ENCODE measurements around the gene SSBP2. TPM values are rescaled to one million over a fixed set of nuclear protein-coding genes. Genes with fewer than 3 reads are reported as not detected.

SSBP2 gene
- total and polyA plus RNA-seq, 5 donors from 2014 or later, result 17.6 to 43.0 (median 37.4) TPM

GRCh38 chr5:81428861-81429260 is 322.0 kb downstream of the SSBP2 start:
- no peaks in the 10 kb centered on the region for H3K27me3 ChIP-seq (ENCODE audit: control insufficient read depth, insufficient read depth, low read length)
- DNase-seq (no peak), ATAC-seq (ENCODE audit: low read depth in 2 of 2) (no peak)
- H3K27ac Mint-ChIP-seq, result peak overlapping the region in 1 of 3 donors; percentile 6
- H3K27me3 Mint-ChIP-seq, result no peaks in the 10 kb centered on the region
- no peak overlapping the region for H3K4me3 ChIP-seq (ENCODE audit: low read depth, low read length)
- H3K4me1 Mint-ChIP-seq, result peaks cover 5 to 9% (median 7%) of the 10 kb centered on the region in 4 donors
- H3K27ac ChIP-seq (ENCODE audit: insufficient read depth, low read length, poor library complexity, severe bottlenecking), result no peak overlapping the region
- no peaks in the 10 kb centered on the region for H3K36me3 ChIP-seq (ENCODE audit: control insufficient read depth, insufficient read depth, low read length)
- no peak overlapping the region for H3K4me3 Mint-ChIP-seq
- no peaks in the 10 kb centered on the region for H3K36me3 Mint-ChIP-seq
- H3K9me3 Mint-ChIP-seq, result no peaks in the 10 kb centered on the region
- H3K9me3 ChIP-seq (ENCODE audit: control insufficient read depth in 2 of 2, low read length in 2 of 2), result no peaks in the 10 kb centered on the region
- no peaks in the 10 kb centered on the region for H3K4me1 ChIP-seq (ENCODE audit: control insufficient read depth, insufficient read depth, low read length, poor library complexity, severe bottlenecking)

GRCh38 chr5:81428446-81428845 is 322.5 kb downstream of the SSBP2 start:
- Histone ChIP-seq H3K36me3 (ENCODE audit: control insufficient read depth, insufficient read depth, low read length) (no peaks in the 10 kb centered on the region), H3K27me3 (ENCODE audit: control insufficient read depth, insufficient read depth, low read length) (no peaks in the 10 kb centered on the region), H3K4me1 (ENCODE audit: control insufficient read depth, insufficient read depth, low read length, poor library complexity, severe bottlenecking) (no peaks in the 10 kb centered on the region), H3K4me3 (ENCODE audit: low read depth, low read length) (no peak overlapping the region), H3K27ac (ENCODE audit: insufficient read depth, low read length, poor library complexity, severe bottlenecking) (no peak overlapping the region), H3K9me3 (ENCODE audit: control insufficient read depth in 2 of 2, low read length in 2 of 2) (no peaks in the 10 kb centered on the region)
- Mint-ChIP-seq H3K36me3 (no peaks in the 10 kb centered on the region), H3K27me3 (no peaks in the 10 kb centered on the region), H3K4me1 (peaks cover 5 to 9% (median 7%) of the 10 kb centered on the region in 4 donors), H3K4me3 (no peak overlapping the region), H3K9me3 (no peaks in the 10 kb centered on the region), H3K27ac (peak overlapping the region in 1 of 3 donors; percentile 6)
- ATAC-seq (ENCODE audit: low read depth in 2 of 2), result no peak
- DNase-seq, result no peak

DNA sequence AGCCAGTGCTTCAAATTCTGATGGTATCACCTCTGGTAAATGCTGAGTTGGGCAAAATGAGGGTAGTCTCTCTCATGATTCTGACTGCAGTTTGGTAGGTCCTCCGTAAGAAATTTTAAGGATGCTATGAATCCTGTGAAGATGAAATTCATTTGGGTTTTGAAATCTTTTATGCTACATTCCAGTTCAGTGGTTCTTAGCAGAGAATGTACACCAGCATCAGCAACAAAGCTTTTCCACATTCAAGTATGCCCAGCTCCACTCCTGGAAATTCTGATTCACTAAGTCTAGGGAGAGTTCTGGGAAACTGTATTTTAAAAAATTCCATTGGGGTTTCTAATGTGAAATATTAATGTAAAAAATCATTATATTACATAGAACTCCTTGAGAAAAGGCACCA is 323.3 kb downstream of the SSBP2 start:
- no peak for DNase-seq
- peak overlapping the region in 2 of 3 donors; percentile 6 to 42 for H3K27ac Mint-ChIP-seq
- no peaks in the 10 kb centered on the region for H3K27me3 Mint-ChIP-seq
- Histone ChIP-seq H3K27ac (ENCODE audit: insufficient read depth, low read length, poor library complexity, severe bottlenecking) (no peak overlapping the region), H3K4me3 (ENCODE audit: low read depth, low read length) (no peak overlapping the region), H3K27me3 (ENCODE audit: control insufficient read depth, insufficient read depth, low read length) (no peaks in the 10 kb centered on the region), H3K36me3 (ENCODE audit: control insufficient read depth, insufficient read depth, low read length) (no peaks in the 10 kb centered on the region), H3K9me3 (ENCODE audit: control insufficient read depth in 2 of 2, low read length in 2 of 2) (no peaks in the 10 kb centered on the region), H3K4me1 (ENCODE audit: control insufficient read depth, insufficient read depth, low read length, poor library complexity, severe bottlenecking) (no peaks in the 10 kb centered on the region)
- peaks cover 2% of the 10 kb centered on the region for H3K36me3 Mint-ChIP-seq
- H3K4me3 Mint-ChIP-seq, result no peak overlapping the region
- no peaks in the 10 kb centered on the region for H3K9me3 Mint-ChIP-seq
- H3K4me1 Mint-ChIP-seq, result peaks cover 5 to 9% (median 7%) of the 10 kb centered on the region in 4 donors
- ATAC-seq (ENCODE audit: low read depth in 2 of 2), result no peak

DNA sequence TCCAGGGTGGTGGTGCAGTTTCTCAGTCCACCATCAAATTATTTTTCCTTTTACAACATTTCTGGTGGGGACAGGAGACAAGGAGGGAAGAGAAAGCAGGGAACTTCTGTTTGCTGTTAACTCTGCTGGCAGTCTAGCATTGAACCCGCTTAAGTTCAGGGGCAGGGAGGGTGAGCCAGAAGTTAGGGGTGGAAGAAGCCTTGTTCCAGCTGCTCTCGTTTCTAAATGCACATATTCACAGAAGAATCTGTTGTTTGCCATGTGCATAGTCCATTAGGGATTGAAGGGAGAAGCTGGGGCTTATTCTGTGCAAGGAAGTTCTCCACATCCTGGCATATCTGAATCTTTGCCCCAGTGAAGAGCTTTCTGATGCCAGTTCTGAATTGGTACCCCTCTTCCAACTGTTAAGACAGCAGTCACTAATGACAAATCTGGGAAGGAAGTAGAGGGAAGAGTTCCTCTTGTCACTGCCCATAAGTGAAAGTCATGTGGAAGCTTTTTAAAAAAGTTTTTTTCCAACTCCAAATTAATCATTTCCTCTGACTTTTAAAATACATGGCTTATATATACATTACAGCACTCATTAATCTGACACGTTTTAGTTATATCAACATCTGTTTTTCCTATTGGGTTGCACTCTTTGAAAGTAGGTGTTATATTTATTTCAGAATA is 324.4 kb downstream of the SSBP2 start:
- peaks cover 0 to 1% (median 0%) of the 10 kb centered on the region in 7 donors for H3K9me3 Mint-ChIP-seq
- ATAC-seq (ENCODE audit: low read depth in 2 of 2) (no peak), DNase-seq (no peak)
- no peak overlapping the region for H3K27ac ChIP-seq (ENCODE audit: insufficient read depth, low read length, poor library complexity, severe bottlenecking)
- no peaks in the 10 kb centered on the region for H3K27me3 ChIP-seq (ENCODE audit: control insufficient read depth, insufficient read depth, low read length)
- peaks cover 5 to 9% (median 7%) of the 10 kb centered on the region in 4 donors for H3K4me1 Mint-ChIP-seq
- H3K27ac Mint-ChIP-seq, result peak overlapping the region in 1 of 3 donors; percentile 68
- H3K4me3 Mint-ChIP-seq, result no peak overlapping the region
- no peaks in the 10 kb centered on the region for H3K4me1 ChIP-seq (ENCODE audit: control insufficient read depth, insufficient read depth, low read length, poor library complexity, severe bottlenecking)
- no peaks in the 10 kb centered on the region for H3K27me3 Mint-ChIP-seq
- H3K36me3 Mint-ChIP-seq, result peaks cover 10% of the 10 kb centered on the region
- H3K4me3 ChIP-seq (ENCODE audit: low read depth, low read length), result no peak overlapping the region
- no peaks in the 10 kb centered on the region for H3K36me3 ChIP-seq (ENCODE audit: control insufficient read depth, insufficient read depth, low read length)
- no peaks in the 10 kb centered on the region for H3K9me3 ChIP-seq (ENCODE audit: control insufficient read depth in 2 of 2, low read length in 2 of 2)

DNA sequence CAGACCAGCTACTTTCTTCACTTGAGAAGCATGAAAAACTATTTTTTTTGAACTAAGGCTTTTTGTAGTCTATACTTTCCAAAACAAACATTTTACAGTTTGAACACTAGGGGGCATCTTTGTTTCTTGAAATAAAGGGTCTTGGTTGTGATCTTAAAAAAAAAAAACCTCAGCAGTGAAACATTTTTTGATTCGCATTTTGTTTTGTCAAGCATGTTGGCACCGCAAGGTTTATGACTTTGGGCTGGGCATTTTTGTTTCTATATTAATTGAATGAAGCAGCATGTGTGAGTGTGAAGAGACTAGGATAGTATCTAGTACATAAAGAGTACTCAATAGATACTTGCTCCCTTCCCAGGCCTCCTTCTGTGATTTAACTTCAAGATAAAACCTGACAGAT is 325.3 kb downstream of the SSBP2 start:
- no peak overlapping the region for H3K4me3 ChIP-seq (ENCODE audit: low read depth, low read length)
- ATAC-seq (ENCODE audit: low read depth in 2 of 2) (peak; percentile 52 to 58), DNase-seq (peak in 2 of 3 donors; percentile 49 to 63)
- Mint-ChIP-seq H3K4me3 (no peak overlapping the region), H3K4me1 (peaks cover 5 to 9% (median 7%) of the 10 kb centered on the region in 4 donors), H3K27me3 (no peaks in the 10 kb centered on the region), H3K27ac (peak overlapping the region; percentile 9 to 68 (median 45)), H3K9me3 (peaks cover 0 to 1% (median 0%) of the 10 kb centered on the region in 7 donors), H3K36me3 (peaks cover 16% of the 10 kb centered on the region)
- H3K4me1 ChIP-seq (ENCODE audit: control insufficient read depth, insufficient read depth, low read length, poor library complexity, severe bottlenecking), result no peaks in the 10 kb centered on the region
- H3K27me3 ChIP-seq (ENCODE audit: control insufficient read depth, insufficient read depth, low read length), result no peaks in the 10 kb centered on the region
- H3K27ac ChIP-seq (ENCODE audit: insufficient read depth, low read length, poor library complexity, severe bottlenecking), result no peak overlapping the region
- no peaks in the 10 kb centered on the region for H3K9me3 ChIP-seq (ENCODE audit: control insufficient read depth in 2 of 2, low read length in 2 of 2)
- H3K36me3 ChIP-seq (ENCODE audit: control insufficient read depth, insufficient read depth, low read length), result no peaks in the 10 kb centered on the region

DNA sequence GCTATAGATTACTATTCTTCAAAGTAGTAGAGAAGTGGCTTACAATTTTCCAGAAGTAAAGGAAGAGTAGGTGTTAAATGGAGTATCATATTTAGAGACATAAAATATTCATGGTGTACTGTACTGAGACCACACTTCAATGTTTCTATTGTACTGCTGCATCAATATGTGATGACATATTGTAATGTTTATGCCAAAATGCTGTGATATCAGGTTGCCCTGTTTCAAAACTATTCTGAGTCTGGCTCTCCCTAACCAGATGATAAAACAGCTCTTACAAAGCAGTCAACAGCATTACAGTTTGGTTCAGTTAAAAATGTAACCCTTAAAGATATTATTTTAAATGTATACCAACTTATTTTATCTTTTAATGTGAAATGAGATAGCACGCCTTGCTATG is 326.2 kb downstream of the SSBP2 start:
- Histone ChIP-seq H3K4me1 (ENCODE audit: control insufficient read depth, insufficient read depth, low read length, poor library complexity, severe bottlenecking) (no peaks in the 10 kb centered on the region), H3K36me3 (ENCODE audit: control insufficient read depth, insufficient read depth, low read length) (no peaks in the 10 kb centered on the region), H3K4me3 (ENCODE audit: low read depth, low read length) (no peak overlapping the region), H3K9me3 (ENCODE audit: control insufficient read depth in 2 of 2, low read length in 2 of 2) (no peaks in the 10 kb centered on the region), H3K27ac (ENCODE audit: insufficient read depth, low read length, poor library complexity, severe bottlenecking) (no peak overlapping the region), H3K27me3 (ENCODE audit: control insufficient read depth, insufficient read depth, low read length) (no peaks in the 10 kb centered on the region)
- Mint-ChIP-seq H3K27ac (no peak overlapping the region), H3K36me3 (peaks cover 22% of the 10 kb centered on the region), H3K27me3 (no peaks in the 10 kb centered on the region), H3K9me3 (peaks cover 0 to 1% (median 0%) of the 10 kb centered on the region in 7 donors), H3K4me1 (peaks cover 5 to 9% (median 7%) of the 10 kb centered on the region in 4 donors), H3K4me3 (no peak overlapping the region)
- DNase-seq (no peak), ATAC-seq (ENCODE audit: low read depth in 2 of 2) (no peak)

- Mint-ChIP-seq H3K27me3 (no peaks in the 10 kb centered on the region), H3K4me3 (no peak overlapping the region), H3K4me1 (peaks cover 5 to 9% (median 7%) of the 10 kb centered on the region in 4 donors), H3K27ac (no peak overlapping the region), H3K36me3 (peaks cover 25% of the 10 kb centered on the region), H3K9me3 (peaks cover 0 to 1% (median 0%) of the 10 kb centered on the region in 7 donors)
- Histone ChIP-seq H3K4me3 (ENCODE audit: low read depth, low read length) (no peak overlapping the region), H3K9me3 (ENCODE audit: control insufficient read depth in 2 of 2, low read length in 2 of 2) (no peaks in the 10 kb centered on the region), H3K36me3 (ENCODE audit: control insufficient read depth, insufficient read depth, low read length) (no peaks in the 10 kb centered on the region), H3K27ac (ENCODE audit: insufficient read depth, low read length, poor library complexity, severe bottlenecking) (no peak overlapping the region), H3K27me3 (ENCODE audit: control insufficient read depth, insufficient read depth, low read length) (no peaks in the 10 kb centered on the region), H3K4me1 (ENCODE audit: control insufficient read depth, insufficient read depth, low read length, poor library complexity, severe bottlenecking) (no peaks in the 10 kb centered on the region)
- DNase-seq (no peak), ATAC-seq (ENCODE audit: low read depth in 2 of 2) (no peak)
Observed at GRCh38 chr5:81422671-81423070, 328.2 kb downstream of the SSBP2 start.
